ENCODE data around the gene RAP2A. TPM values are rescaled to one million over a fixed set of nuclear protein-coding genes. Genes with fewer than 3 reads are reported as not detected.

The RAP2A gene
- total RNA-seq, 2 experiments from 2014 or later = 9.2 to 15.4 TPM

DNA sequence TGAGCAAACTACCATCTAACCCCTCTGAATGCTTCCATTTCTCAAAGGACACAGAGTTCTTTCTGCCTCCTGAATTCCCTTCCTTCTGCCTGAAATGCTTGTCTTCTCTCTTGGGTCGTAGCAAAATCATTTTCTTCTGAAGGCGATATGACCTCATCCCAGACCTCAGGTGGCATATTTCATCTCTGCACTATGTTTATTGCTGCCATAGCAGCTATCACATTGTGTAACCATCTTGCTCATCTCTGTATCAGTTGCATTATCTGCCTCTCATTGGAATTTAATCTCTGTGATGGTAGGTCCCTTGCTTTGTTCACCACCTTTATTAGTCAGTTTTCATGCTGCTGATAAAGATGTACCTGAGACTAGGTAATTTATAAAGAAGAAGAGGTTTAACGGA is 32.5 kb upstream of the RAP2A start:
- Histone ChIP-seq H3K27ac (ENCODE audit: low read depth, low read length, poor library complexity, severe bottlenecking) (no peak overlapping the region), H3K36me3 (ENCODE audit: insufficient read depth, low read length) (no peaks in the 10 kb centered on the region), H3K4me1 (ENCODE audit: insufficient read depth, low read length, poor library complexity, severe bottlenecking) (no peaks in the 10 kb centered on the region), H3K4me3 (ENCODE audit: low read depth, low read length, poor library complexity, severe bottlenecking) (no peak overlapping the region), H4K20me1 (ENCODE audit: insufficient read depth, low read length) (no peaks in the 10 kb centered on the region), H3K4me2 (ENCODE audit: low read length) (no peak overlapping the region), H3K79me2 (ENCODE audit: insufficient read depth, low read depth, low read length) (no peaks in the 10 kb centered on the region), H3K9me2 (ENCODE audit: insufficient read depth, low read length) (no peaks in the 10 kb centered on the region), H3K9me3 (ENCODE audit: low read length) (no peaks in the 10 kb centered on the region), H2AFZ (ENCODE audit: low read length) (no peak overlapping the region)
- intact Hi-C loops (cut with micrococcal nuclease; ENCODE audit: unreplicated experiment) = no loop called here
- POLR2A ChIA-PET = no interaction called here
- no peak for DNase-seq (ENCODE audit: low spot score)
- CTCF ChIA-PET (ENCODE audit: unreplicated experiment) = no interaction called here
- no TSS peak for BruUV-seq (replicated peaks)
- TF ChIP-seq CTCF (conservative IDR thresholded peaks at IDR 0.05; ENCODE audit: low read length) = no peak
- no peak for TF ChIP-seq EZH2phosphoT487 (IDR thresholded peaks at IDR 0.05; ENCODE audit: borderline replicate concordance, low read depth, low read length)

GRCh38 chr13:97403893-97404750 is 29.8 kb upstream of the RAP2A start:
- no peaks in the 10 kb centered on the region for H3K36me3 ChIP-seq (ENCODE audit: insufficient read depth, low read length)
- no peaks in the 10 kb centered on the region for H3K9me3 ChIP-seq (ENCODE audit: low read length)
- BruUV-seq (replicated peaks) = no TSS peak
- no peak for DNase-seq (ENCODE audit: low spot score)
- no peaks in the 10 kb centered on the region for H3K79me2 ChIP-seq (ENCODE audit: insufficient read depth, low read depth, low read length)
- POLR2A ChIA-PET = no interaction called here
- TF ChIP-seq EZH2phosphoT487 (IDR thresholded peaks at IDR 0.05; ENCODE audit: borderline replicate concordance, low read depth, low read length) = no peak
- no peak for TF ChIP-seq CTCF (conservative IDR thresholded peaks at IDR 0.05; ENCODE audit: low read length)
- H2AFZ ChIP-seq (ENCODE audit: low read length) = no peak overlapping the region
- H3K4me3 ChIP-seq (ENCODE audit: low read depth, low read length, poor library complexity, severe bottlenecking) = no peak overlapping the region
- H3K9me2 ChIP-seq (ENCODE audit: insufficient read depth, low read length) = no peaks in the 10 kb centered on the region
- intact Hi-C loops (cut with micrococcal nuclease; ENCODE audit: unreplicated experiment) = no loop called here
- H3K4me1 ChIP-seq (ENCODE audit: insufficient read depth, low read length, poor library complexity, severe bottlenecking) = no peaks in the 10 kb centered on the region
- H3K27ac ChIP-seq (ENCODE audit: low read depth, low read length, poor library complexity, severe bottlenecking) = no peak overlapping the region
- no peak overlapping the region for H3K4me2 ChIP-seq (ENCODE audit: low read length)
- CTCF ChIA-PET (ENCODE audit: unreplicated experiment) = no interaction called here
- no peaks in the 10 kb centered on the region for H4K20me1 ChIP-seq (ENCODE audit: insufficient read depth, low read length)

DNA sequence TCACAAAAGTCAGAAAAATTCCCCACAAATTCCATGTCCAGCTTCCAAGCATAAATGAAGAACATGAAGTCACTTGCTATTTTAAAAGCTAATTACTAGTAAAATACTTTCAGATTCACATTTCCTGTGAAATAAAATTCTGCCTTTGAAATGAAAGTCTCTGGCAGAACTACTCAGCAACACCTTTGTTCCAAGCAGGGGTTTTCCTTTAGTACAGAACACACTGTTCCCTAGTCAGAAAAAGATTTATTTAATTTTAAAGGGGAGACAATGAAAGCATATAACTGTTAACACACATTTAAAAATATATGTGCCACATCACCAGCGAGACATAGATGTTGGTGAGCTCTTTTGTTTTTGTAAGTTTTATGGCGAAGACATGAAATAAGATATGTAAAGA is 26.4 kb upstream of the RAP2A start:
- Histone ChIP-seq H3K79me2 (ENCODE audit: insufficient read depth, low read depth, low read length) (no peaks in the 10 kb centered on the region), H3K9me2 (ENCODE audit: insufficient read depth, low read length) (no peaks in the 10 kb centered on the region), H3K27ac (ENCODE audit: low read depth, low read length, poor library complexity, severe bottlenecking) (no peak overlapping the region), H3K4me3 (ENCODE audit: low read depth, low read length, poor library complexity, severe bottlenecking) (no peak overlapping the region), H4K20me1 (ENCODE audit: insufficient read depth, low read length) (no peaks in the 10 kb centered on the region), H3K4me1 (ENCODE audit: insufficient read depth, low read length, poor library complexity, severe bottlenecking) (no peaks in the 10 kb centered on the region), H2AFZ (ENCODE audit: low read length) (no peak overlapping the region), H3K4me2 (ENCODE audit: low read length) (no peak overlapping the region), H3K9me3 (ENCODE audit: low read length) (no peaks in the 10 kb centered on the region), H3K36me3 (ENCODE audit: insufficient read depth, low read length) (no peaks in the 10 kb centered on the region)
- BruUV-seq (replicated peaks) = no TSS peak
- TF ChIP-seq EZH2phosphoT487 (IDR thresholded peaks at IDR 0.05; ENCODE audit: borderline replicate concordance, low read depth, low read length) = no peak
- TF ChIP-seq CTCF (conservative IDR thresholded peaks at IDR 0.05; ENCODE audit: low read length) = no peak
- ChIA-PET CTCF (ENCODE audit: unreplicated experiment) (no interaction called here), POLR2A (interaction anchor here (0.7 to 1.6 kb wide), 2 partner anchors 9 to 16 kb away, joined by 4 to 5 read pairs; no protein-coding TSS in a partner anchor)
- DNase-seq (ENCODE audit: low spot score) = no peak
- intact Hi-C loops (cut with micrococcal nuclease; ENCODE audit: unreplicated experiment) = no loop called here

Data from OCI-LY7 (cell line).